ENCODE measurements around the gene EED.

Gene EED, protein sequence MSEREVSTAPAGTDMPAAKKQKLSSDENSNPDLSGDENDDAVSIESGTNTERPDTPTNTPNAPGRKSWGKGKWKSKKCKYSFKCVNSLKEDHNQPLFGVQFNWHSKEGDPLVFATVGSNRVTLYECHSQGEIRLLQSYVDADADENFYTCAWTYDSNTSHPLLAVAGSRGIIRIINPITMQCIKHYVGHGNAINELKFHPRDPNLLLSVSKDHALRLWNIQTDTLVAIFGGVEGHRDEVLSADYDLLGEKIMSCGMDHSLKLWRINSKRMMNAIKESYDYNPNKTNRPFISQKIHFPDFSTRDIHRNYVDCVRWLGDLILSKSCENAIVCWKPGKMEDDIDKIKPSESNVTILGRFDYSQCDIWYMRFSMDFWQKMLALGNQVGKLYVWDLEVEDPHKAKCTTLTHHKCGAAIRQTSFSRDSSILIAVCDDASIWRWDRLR

GRCh38 chr11:86244522-86245368 lies at the start of gene EED:
Gene EED (plus strand): TSS chr11:86244753. CDS start chr11:86245230, 477 bp downstream.
- DNase-seq = peak; percentile 93 to 96

DNA sequence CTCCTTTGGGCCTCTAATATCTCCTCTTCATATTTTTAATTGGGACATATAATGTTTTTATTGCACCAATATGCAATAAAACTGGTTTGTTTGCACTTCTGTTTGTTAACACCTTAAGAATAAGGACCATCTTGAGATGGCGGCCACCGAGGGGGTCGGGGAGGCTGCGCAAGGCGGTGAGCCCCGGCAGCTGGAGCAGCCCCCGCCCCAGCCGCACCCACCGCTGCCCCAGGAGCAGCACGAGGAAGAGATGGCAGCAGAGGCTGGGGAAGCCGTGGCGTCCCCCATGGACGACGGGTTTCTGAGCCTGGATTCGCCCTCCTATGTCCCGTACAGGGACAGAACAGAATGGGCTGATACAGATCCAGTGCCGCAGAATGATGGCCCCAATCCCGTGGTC lies 49.6 kb upstream of the EED start:
- DNase-seq = no peak

DNA sequence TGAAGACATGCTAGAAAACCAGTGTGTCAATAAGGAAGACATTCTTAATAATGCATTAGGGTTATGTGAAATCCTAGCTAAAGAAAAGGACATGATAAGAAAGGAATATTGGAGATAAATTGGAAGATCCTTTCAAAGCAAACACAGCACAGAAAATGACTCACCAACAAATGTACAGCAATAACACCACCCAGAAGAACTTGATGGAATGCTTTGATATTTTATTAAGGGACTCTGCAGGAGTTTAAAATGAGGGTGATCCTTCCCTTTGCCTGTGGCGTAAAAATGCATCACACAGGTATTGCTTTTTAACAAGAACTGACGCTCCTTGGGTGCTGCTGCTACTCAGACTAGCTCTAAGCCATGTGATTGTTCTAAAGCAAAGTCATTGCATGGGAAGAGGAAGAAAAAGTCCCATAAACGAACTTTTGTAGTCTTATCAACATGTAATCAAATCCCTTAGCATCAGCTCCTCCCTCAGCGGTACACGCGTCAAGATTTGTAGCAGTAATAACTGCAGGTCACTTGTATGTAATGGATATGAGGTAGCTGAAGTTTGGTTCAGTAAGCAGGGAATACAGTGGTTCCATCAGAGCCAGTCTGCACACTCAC lies 48.4 kb upstream of the EED start:
- no peak for DNase-seq

DNA sequence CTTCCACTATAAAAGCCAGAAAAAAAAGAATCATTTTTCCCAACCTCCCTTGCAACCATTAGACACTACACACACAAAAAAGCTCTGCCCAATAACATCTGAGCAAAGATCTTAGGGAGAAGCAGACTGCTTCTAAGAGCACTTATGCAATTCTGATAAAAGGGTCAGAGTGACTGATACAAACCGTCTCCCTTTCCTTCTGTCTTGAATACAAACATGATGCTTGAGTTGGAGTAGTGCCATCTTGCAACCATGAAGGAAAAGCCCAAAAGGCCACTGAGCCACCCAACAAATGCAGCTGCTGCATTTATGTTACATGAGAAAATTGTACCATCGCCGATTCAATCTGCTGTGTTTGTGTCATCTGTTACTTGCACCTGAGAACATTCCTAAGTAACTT lies 47.6 kb upstream of the EED start:
- no peak for DNase-seq

DNA sequence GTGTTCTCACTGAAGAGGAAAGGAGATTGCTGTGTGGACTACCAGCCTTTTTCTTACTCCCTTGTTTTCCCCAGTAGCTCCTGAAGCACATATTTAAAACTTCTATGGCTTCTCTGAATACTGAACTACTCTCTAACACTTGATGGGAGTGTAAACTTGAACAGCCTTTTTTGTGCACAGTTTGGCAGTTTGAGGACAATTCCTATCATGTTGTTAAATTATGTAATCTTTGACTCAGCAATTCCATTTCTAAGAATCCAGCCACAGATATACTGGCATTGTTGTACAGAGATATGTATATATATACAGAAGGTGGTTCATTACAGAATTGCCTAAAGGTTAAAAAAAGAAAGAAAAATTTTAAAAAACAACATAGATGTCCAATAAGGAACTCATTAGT lies 47.1 kb upstream of the EED start:
- no peak for DNase-seq

GRCh38 chr11:86198139-86198538 lies 46.4 kb upstream of the EED start:
- no peak for DNase-seq

DNA sequence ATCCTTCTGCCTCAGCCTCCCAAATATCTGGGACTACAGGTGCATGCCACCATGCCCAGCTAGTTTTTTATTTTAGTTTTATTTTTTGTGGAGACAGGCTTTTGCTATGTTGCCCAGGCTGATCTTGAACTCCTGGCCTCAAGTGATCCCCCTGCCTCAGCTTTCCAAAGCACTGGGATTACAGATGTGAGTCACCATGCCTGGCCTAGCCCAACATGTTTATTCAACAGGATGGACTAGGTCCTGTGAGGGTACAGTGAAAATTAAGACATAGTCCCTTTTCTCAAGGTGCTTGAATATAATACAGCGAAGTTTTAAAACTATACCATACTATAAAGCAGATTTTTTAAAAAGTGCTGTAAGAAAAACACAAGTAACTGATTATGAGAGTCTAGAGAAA lies 45.2 kb upstream of the EED start:
- DNase-seq = no peak

GRCh38 chr11:86201371-86201884 lies 43.1 kb upstream of the EED start:
- DNase-seq = no peak

DNA sequence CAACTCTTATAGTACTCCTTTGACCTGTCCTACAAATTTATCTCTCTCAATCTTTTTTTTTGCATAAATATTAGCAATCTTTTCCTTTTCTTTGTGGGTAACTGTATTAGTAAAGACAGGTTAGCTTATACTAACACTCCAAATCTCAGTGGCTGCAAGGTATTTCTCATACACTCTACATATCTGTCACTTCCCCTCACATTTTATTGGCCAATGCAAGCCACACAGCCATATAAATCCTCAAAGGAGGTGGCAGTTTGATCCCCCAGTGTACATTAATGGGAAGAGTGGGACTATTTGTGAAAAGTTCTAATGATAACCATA lies 42.6 kb upstream of the EED start:
- DNase-seq = no peak

GRCh38 chr11:86204356-86204755 lies 40.2 kb upstream of the EED start:
- no peak for DNase-seq

DNA sequence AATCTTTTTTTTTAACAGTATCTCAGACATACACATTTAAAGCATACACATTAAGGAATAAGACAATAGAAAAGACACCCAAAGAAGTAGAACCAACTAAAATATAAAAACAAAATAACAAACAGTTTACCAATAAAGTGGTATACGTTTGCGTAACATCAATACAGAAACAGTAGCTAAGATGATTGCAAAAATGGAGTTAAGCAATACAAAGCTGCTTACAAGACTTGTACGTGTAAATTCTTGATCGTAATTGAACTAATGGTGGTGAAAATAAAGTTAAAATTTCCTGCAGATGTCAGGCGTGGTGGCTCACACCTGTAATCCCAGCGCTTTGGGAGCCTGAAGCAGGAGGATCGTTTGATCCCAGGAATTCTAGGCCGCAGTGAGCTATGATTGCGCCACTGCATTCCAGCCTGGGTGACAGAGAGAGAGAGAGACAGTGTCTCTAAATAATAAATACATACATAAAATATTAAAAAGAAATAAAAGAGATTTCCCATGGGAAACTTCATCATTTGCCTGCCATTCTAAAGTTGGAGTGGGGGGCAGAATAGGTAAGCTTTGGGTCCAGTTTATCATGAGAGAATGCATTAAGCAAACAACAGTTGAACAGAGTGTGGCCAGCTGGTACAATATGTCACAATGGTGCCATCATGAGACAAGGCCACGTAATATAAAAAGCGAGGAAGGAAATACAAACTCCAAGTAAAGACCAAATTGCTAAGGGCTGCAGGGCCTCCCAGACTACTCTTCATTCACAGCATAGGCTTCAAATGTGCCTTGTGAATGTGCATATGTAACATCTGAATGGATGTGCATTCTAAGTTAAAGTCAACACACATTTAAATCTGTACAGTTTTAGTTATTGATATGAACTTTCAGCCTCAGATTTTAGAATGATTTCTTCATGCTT lies 38.9 kb upstream of the EED start:
- no peak for DNase-seq

- DNase-seq = no peak
These were observed 38.2 kb upstream of the EED start for GRCh38 chr11:86206337-86206695.

DNA sequence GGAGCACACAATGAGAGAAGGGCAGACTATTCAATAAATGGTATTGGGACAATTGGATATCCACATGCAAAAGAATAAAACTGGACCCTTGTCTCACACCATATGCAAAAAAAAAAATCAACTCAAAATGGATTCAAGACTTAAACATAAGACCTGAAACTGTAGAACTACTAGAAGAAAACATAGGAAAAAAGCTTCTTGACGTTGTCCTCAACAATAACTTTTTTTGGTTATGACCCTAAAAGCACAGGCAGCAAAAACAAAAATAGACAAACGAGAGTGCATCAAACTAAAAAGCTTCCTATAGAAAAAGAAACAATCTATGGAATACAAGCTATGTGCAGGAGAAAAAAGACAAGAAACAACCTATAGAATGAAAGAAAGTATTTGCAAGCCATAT lies 37.1 kb upstream of the EED start:
- no peak for DNase-seq

GRCh38 chr11:86208572-86208971 lies 36.0 kb upstream of the EED start:
- no peak for DNase-seq

DNA sequence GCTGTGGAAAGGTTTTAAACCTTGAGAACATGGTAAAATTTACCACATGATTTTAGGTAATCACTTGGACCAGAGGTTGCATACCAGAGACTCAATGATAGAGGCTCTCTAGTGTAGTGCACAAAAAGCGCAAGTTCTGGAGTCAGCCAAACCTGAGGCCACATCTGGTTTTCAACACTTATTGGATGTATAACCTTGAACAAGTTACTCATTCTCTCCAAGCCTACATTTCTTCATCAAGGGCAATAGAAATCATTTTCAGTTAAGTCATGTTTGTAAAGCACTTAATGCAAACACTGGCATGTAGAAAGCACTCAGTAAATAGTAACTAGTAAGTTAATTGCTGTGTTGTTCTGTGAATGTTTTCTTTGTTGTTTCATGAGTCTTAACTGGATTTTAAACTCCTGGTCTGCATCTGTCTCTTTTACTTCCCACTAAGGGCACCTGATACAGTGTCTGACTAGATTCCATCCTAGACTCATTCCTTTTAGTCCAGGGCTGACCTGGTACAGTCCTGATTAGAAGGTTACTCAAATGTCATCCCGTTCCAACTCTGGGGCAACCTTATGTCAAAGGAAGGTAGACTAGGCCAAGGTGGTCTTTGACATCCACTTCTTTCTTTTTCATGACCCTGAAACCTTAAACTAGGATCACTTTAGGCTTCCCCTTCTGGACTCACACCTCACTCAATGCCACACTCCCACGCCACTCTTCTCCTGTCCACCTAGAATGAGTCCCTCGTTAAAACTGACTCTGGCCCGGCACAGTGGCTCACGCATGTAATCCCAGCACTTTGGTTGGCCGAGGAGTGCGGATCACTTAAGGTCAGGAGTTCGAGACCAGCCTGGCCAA lies 34.5 kb upstream of the EED start:
- no peak for DNase-seq

DNA sequence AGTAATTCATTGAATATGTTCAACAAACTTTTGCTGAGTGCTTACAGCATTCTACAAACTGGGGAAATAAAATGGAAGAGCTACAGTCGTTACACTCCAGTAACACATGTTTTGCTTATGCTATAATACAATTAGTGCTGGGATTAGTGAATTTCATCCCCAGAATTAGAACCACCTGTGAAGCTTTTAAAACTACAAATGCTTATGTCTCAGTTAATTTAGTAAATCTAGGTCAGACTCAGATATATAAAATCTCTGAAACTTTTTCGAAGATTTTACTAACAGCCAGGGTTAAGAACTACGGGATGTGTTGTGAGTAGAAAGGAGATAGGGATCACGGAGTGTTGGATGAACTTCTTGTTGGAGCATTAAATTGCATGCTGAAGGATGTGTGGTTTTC lies 33.7 kb upstream of the EED start:
- DNase-seq = no peak

DNA sequence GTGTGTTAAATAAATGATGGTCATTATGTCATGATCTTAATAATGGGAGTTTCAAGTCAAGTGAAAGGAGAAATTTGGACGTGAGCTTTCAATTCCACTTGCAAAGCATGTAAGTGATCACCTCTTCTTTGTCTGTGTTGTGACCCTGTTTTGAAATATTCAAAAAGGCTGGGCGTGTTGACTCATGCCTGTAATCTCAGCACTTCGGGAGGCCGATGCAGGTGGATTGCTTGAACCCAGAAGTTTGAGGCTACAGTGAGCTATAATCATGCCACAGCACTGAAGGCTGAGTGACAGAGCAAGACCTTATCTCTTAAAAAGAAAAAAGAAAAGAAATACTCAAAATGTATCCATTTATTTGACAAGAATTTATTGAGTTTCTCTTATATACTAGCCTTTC lies 32.9 kb upstream of the EED start:
- DNase-seq = peak in 1 of 2 experiments; percentile 39

DNA sequence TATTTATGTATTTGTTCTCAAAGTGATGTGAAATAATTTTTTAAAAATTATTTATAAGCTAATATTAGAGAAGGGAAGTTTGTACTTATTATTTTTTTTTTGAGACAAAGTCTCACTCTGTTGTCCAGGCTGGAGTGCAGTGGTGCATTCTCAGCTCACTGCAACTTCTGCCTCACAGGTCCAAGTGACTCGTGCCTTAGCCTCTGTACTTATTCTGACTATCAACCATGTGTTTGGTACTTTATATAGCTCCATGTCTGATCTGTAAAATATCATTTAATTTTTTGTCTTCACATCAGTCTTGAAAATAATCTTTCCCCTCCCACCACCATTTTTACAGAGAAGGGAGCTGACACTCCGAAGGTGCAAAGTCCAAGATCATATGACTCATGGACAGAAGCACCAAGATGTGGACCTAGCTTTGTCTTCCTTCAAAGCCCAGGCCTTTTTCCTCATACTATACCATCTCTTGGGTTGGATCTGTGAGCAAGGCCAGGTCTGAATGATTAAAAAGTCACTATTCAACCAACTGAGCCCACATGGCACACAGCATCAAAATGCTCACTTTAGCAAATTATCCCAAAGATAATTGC lies 32.4 kb upstream of the EED start:
- DNase-seq = no peak

DNA sequence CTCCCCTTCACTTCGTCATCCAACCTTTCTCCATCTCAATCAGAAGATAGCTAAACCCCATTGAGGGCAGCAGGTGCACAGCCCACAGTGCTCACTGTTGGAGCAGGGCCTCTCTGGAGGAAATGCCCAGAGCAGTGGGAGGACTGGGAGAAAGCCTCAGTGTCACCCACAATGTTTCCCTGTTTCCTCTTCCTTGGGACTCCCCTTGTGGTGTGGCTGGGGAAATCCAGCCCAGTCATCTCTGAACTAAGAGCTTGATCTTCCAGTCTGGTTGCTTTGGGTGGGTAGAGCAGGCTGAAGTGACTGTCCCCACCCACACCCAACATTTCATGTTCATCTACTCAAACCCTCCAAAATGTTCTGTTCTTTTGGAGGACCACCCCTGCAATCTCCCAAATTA lies 29.8 kb upstream of the EED start:
- DNase-seq = peak; percentile 88 to 90

DNA sequence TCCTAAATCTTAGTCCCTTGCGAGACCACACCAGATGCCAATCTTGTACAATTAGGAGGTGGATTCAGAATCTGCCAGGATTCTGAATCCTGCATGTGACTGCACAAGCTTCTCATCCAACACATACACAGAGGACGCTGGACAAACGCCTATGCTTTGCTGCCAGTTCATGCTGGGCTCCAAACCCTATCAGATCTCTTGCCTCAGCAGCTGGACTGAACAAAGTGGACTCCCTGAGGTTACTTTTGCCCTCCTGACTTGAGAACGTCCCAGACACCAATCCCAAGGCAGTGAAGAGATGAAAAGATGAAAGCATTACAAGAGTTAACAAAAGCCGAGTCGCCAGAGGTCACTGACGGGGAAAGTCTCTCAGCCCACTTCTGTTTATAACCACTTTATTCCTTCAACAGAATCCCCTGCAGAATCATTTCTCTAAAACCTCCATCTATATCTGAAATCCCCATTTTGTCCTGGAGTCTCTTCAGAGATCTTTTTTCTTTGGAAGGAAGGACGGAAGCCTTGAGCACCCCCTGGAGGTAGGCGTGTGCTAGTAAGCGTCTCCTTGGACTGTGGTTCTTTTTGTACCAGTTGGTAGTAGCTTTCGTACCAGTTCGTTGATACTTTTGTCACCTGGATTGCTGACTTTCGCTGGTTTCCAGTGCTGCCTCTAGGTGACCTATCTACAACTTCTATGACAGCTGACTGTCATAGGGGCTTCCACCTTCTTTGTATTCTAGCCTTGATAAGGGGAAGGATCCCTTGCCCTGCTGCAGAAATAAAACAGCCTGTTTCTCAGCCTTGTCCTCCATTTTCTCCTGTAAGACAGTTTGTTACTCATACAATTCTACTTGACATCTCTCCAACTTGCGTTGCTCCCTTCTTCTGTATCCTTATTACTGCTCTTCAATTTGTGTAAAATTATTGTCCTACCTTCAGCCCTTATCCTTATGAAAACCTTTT lies 26.1 kb upstream of the EED start:
- peak; percentile 82 to 83 for DNase-seq

All from activated T-cell treated with anti-CD3 and anti-CD28 coated beads, Interleukin-2, amount 50 U/mL, for 48 hours (primary cell).